Activated CD8-positive, alpha-beta T cell treated with anti-CD3 and anti-CD28 coated beads for 36 hours (primary cell): Measurements from ENCODE around the gene CELA2A. TPM values are rescaled to one million over a fixed set of nuclear protein-coding genes. Genes with fewer than 3 reads are reported as not detected.

Source experiments
- ATAC-seq: fragments of 200-7000 bp; cut with Tn5 transposase; one replicate; pipeline ENCODE4 v1.10.0; 2021; ENCODE audit warnings: mild to moderate bottlenecking, moderate library complexity
- CTCF ChIA-PET: fragments of 350-600 bp; sonication (Branson Sonifier 250); formaldehyde crosslinking; loops from one replicate; lab custom pipeline; 2021; ENCODE audit warnings: antibody characterized with exemption; lab: Charles Lee
- POLR2A ChIA-PET: fragments of 350-600 bp; sonication (Branson Sonifier 250); formaldehyde crosslinking; loops from one replicate; lab custom pipeline; 2021; ENCODE audit warnings: antibody characterized with exemption; lab: Charles Lee
- DNase-seq: peaks from one replicate; pipeline ENCODE4 v3.0.0-alpha.2; 2020
- H3K27ac Mint-ChIP-seq: one replicate; pipeline ENCODE4 v1.8.0; 2021; ENCODE audit warnings: mild to moderate bottlenecking, mixed read lengths
- H3K27me3 Mint-ChIP-seq: one replicate; pipeline ENCODE4 v1.8.0; 2021; ENCODE audit warnings: mixed read lengths
- H3K36me3 Mint-ChIP-seq: one replicate; pipeline ENCODE4 v1.8.0; 2021; ENCODE audit warnings: low read depth, mixed read lengths
- H3K4me1 Mint-ChIP-seq: one replicate; pipeline ENCODE4 v1.8.0; 2021; ENCODE audit warnings: low read depth, mixed read lengths
- H3K4me3 Mint-ChIP-seq: one replicate; pipeline ENCODE4 v1.8.0; 2021; ENCODE audit warnings: mild to moderate bottlenecking, moderate library complexity, mixed read lengths
- H3K9me3 Mint-ChIP-seq: one replicate; pipeline ENCODE4 v1.8.0; 2021; ENCODE audit warnings: mixed read lengths
- CTCF ChIP-seq: fragments of 200-600 bp; IDR thresholded peaks from one replicate; pipeline ENCODE4 v1.8.0; 2022; ENCODE audit warnings: antibody characterized with exemption, mild to moderate bottlenecking
- intact Hi-C: fragments of 100-400 bp; cut with micrococcal nuclease; formaldehyde crosslinking; loops from one replicate; pipeline ENCODE4 v1.10.0; 2022
- total RNA-seq, 2 experiments: library from RNA; stranded (reverse); gene quantifications; one replicate each; pipeline ENCODE4 v1.2.3, GENCODE V29; 2021

CELA2A gene
- total RNA-seq, 2 experiments from 2014 or later, result not detected

- intact Hi-C loops, result no loop called here
- DNase-seq (no peak), ATAC-seq (no peak)
- TF ChIP-seq CTCF, result no peak
- H3K27me3 Mint-ChIP-seq, result peaks cover 5% of the 10 kb centered on the region
- peaks cover 5% of the 10 kb centered on the region for H3K4me1 Mint-ChIP-seq
- no peaks in the 10 kb centered on the region for H3K36me3 Mint-ChIP-seq
- no peak overlapping the region for H3K27ac Mint-ChIP-seq
- H3K4me3 Mint-ChIP-seq, result no peak overlapping the region
- CTCF ChIA-PET, result no interaction called here
- H3K9me3 Mint-ChIP-seq, result no peaks in the 10 kb centered on the region
- POLR2A ChIA-PET, result no interaction called here
Observed at GRCh38 chr1:15442759-15443158, 13.8 kb upstream of the CELA2A start.

- intact Hi-C loops, result no loop called here
- TF ChIP-seq CTCF, result no peak
- Mint-ChIP-seq H3K9me3 (no peaks in the 10 kb centered on the region), H3K4me3 (no peak overlapping the region), H3K36me3 (no peaks in the 10 kb centered on the region), H3K27me3 (peaks cover 5% of the 10 kb centered on the region), H3K27ac (no peak overlapping the region), H3K4me1 (peaks cover 5% of the 10 kb centered on the region)
- ChIA-PET CTCF (no interaction called here), POLR2A (no interaction called here)
- no peak for DNase-seq
- ATAC-seq, result no peak
Observed at GRCh38 chr1:15443281-15443680, 13.3 kb upstream of the CELA2A start.

GRCh38 chr1:15444468-15445389 lies 11.8 kb upstream of the CELA2A start:
- DNase-seq (no peak), ATAC-seq (no peak)
- ChIA-PET POLR2A (no interaction called here), CTCF (interaction anchor here (0.6 kb wide), 1 partner anchor 19 kb away, joined by 3 read pairs; no protein-coding TSS in a partner anchor)
- H3K4me3 Mint-ChIP-seq, result no peak overlapping the region
- intact Hi-C loops, result no loop called here
- H3K9me3 Mint-ChIP-seq, result no peaks in the 10 kb centered on the region
- H3K27ac Mint-ChIP-seq, result no peak overlapping the region
- no peaks in the 10 kb centered on the region for H3K36me3 Mint-ChIP-seq
- no peak for TF ChIP-seq CTCF
- H3K4me1 Mint-ChIP-seq, result peaks cover 5% of the 10 kb centered on the region
- peaks cover 7% of the 10 kb centered on the region for H3K27me3 Mint-ChIP-seq

- CTCF ChIA-PET, result interaction anchor here (0.6 kb wide), 1 partner anchor 18 kb away, joined by 3 read pairs; no protein-coding TSS in a partner anchor
- no peak for TF ChIP-seq CTCF
Observed at GRCh38 chr1:15445390-15446122, 11.0 kb upstream of the CELA2A start.

GRCh38 chr1:15446212-15446611 lies 10.3 kb upstream of the CELA2A start:
- no peak overlapping the region for H3K4me3 Mint-ChIP-seq
- ATAC-seq (no peak), DNase-seq (no peak)
- no peak overlapping the region for H3K27ac Mint-ChIP-seq
- no peaks in the 10 kb centered on the region for H3K36me3 Mint-ChIP-seq
- H3K9me3 Mint-ChIP-seq, result no peaks in the 10 kb centered on the region
- intact Hi-C loops, result no loop called here
- CTCF ChIA-PET, result no interaction called here
- POLR2A ChIA-PET, result no interaction called here
- H3K4me1 Mint-ChIP-seq, result peaks cover 5% of the 10 kb centered on the region
- no peak for TF ChIP-seq CTCF
- peaks cover 7% of the 10 kb centered on the region for H3K27me3 Mint-ChIP-seq

More at GRCh38 chr1:15445390-15446122, 11.0 kb upstream of the CELA2A start:
- Mint-ChIP-seq H3K36me3 (no peaks in the 10 kb centered on the region), H3K4me1 (peaks cover 5% of the 10 kb centered on the region), H3K27ac (no peak overlapping the region), H3K4me3 (no peak overlapping the region), H3K27me3 (peaks cover 7% of the 10 kb centered on the region), H3K9me3 (no peaks in the 10 kb centered on the region)
- POLR2A ChIA-PET, result no interaction called here
- DNase-seq (no peak), ATAC-seq (no peak)
- intact Hi-C loops, result no loop called here
